ENCODE measurements around the gene ZNF827.
A peak's percentile ranks its signal among the peaks of the same experiment; 100 is the strongest.
"Not testable (repeated sequence)": the region's sequence is repeated elsewhere in the genome, so short reads cannot be mapped to it uniquely, and the experiment has no call there.

The ZNF827 gene

DNA sequence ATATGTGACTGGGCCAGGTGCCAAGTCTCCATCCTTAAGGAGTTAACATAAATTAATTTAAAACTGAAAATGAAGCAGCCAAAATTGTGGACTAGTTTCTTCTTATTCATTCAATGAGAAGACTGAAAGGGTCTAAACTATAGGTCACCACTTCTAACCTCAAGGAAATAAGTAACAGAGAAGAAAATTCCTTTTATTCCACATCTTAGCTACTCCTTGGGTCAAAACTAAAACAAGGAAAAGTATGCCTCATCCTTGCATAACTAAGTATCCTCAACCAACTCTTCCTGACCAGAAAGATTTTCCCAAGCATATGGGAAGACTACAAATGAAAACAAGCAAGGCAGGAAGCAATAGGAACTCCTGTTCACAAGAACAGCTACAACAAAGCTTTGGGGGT, 71.2 kb downstream of the ZNF827 start:
- DNase-seq, result no peak

DNA sequence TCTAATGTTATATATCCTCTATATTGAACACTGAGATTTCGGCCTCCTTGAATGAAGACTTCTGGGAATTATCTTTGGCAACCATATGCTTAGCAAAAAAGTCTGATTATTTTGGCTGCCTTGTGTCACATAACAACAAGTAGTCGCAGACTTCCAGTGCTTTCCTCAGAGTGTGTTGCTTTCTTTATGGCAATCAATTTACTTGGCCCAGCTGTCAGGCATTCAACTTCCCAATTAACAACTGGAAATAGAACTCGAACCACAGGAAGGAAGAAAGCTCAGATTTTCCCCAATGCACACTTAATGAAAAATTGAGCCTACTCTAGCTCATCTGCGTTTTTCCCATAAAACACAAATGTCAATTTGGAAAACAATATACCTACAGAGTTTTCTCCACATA, 71.6 kb downstream of the ZNF827 start:
- DNase-seq, result no peak

DNA sequence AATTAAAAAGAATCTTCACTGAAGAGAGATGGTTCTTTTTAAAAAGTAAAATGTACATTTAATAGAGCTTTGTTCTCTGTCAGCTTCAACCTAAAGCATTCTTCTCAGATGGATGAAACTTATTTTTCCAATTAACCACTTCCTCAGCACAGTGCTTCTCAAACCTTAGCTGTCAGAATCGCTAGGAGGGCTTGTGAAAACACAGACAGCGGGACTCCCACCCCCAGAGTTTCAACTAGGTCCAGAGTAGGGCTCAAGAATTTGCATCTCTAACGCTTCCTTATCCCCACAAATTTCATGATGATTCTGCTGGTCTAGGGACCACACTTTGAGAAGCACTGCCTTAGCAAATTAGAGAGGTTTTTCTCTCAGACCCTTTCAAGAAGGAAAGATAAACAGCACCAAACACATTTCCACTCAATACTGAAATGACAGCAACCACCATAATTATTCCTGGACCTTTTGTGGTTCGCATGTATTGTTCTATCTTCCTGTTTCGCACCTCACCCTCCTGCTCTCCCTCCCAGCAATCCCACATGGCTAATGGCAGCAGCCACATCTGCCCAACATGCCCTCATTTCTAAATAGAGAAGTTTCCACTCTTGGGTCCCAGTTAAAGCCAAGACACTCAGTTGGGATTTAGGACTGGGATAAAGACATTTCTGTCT, 73.2 kb downstream of the ZNF827 start:
- no peak for DNase-seq

DNA sequence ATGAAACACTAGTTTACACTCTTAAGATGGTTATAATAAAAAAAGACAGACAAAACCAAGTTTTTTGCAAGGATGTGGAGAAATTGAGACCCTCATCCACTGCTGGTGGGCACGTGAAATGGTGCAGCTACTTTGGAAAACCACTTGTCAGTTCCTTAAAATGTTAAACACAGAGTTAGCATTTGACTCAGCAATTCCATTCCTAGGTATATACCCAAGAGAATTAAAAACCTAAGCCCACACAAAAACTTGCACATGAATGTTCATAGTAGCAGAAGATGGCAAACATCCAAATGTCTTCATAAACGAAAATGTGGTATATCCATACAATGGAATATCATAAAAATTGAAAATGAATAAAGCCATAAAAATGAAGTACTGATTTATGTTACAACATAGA, 75.4 kb downstream of the ZNF827 start:
- no peak for DNase-seq

DNA sequence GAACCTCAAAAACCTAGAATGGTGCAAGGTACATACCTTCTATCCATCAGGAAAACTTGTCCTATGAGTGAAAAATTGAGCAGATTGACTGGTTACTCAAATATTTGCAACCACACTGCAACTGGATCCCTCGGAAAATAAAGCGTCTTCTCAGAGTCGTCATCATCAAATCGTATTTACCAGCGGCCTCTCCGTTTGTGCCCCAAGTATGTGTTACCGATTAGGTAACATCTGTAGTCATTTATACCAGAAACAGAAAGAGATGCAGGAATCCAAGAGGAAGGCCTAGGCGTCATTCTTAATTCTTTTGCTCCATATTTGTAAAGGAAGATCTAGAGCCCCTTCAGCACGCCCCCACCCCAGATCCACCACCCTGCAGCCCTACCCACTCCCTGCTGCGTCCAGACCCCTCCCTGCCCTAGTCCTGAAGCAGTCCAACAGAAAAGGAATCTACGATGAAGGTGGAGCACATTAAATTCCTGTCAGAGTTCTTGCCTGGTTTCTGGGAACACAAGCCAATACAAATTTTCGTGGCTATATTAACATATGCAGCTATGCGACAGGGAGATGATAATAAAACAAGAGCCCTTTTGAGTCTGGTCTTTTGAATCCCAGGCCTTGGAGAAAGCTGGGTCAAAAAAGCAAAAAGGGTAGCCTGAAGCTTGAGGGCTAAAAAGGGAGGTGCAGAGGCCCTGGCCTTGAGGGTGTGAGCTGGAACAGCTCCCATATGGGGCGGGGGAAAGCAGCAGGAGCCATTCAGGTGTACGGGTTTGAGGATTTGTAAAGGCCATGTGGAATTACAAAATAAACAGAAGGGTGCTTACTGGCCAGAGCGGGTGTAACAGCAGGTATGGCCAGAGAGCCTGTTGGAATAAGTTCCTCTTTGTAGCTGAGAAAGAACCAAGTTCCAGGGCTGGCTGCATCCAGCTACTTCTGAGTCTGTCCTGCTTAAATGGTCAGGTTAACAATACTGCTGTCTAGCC, 77.0 kb downstream of the ZNF827 start:
- DNase-seq, result no peak

GRCh38 chr4:145860897-145861296, 77.7 kb downstream of the ZNF827 start:
- DNase-seq, result no peak

DNA sequence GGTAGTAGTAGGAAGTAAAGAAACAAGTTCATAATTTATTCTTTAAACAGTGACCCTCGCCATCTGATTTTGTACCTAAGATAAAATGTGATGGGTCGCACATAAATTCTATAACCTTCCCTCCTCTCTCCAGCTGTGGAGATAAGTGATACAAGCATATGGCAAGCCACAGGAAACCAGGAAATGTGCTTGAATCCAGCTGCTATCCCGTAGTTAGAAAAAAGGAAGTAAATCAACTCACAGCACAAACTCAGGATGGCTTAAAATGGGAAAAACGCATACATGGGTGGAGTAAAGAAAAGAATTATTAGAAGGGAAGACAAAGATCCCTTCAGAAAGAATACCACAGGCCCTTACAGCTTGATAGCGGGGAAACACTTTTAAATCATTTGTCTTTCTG, 78.2 kb downstream of the ZNF827 start:
- no peak for DNase-seq

DNA sequence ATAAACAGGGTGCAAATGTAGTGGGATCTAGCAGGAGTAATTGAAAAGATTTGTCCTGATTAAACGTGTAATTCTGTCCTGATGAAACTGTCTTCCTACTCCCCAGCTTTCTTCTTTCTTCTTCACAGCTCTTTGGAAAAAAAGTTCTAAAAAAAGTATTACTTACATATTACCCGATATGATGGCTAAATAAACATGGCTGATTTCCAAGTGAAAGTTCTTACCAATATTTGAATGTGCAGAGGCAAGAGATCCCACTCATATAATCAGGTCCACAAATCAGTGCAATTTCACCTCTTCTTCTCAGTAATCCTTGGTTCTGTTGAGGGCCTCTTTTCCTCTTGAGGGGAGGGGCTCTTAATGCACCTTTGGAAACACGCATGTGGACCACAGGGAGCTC, 78.7 kb downstream of the ZNF827 start:
- no peak for DNase-seq

- no peak for DNase-seq
Observed at GRCh38 chr4:145859426-145859825, 79.2 kb downstream of the ZNF827 start.

DNA sequence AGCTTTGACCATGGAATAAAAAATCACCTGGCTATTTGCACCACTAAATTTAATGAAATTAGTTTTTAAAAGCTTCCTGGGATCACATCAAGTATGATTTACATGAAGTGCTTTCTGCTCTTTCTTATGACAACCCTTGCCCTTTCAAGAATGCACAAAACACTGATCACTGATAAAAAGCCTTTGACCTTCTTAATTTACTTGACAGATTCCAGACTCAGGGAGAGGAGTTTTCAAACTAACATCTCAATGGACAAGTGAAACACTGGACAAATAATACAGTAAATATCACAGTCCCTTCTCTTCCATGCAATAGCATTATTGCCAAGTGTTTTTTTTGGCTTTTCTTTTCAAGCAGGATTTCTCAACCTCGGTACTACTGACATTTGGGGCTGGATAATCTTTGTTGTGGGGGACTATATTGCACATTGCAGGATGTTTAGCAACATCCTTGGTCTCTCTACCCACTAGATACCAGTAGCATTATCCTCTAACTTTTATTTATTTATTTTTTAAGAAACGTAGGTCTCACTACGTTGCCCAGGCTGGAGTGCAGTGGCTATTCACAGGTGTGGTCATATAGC, 86.3 kb downstream of the ZNF827 start:
- DNase-seq, result no peak

GRCh38 chr4:145851511-145852201, 87.0 kb downstream of the ZNF827 start:
- DNase-seq, result peak in 4 of 51 donors; percentile 0 to 14 (median 4)

GRCh38 chr4:145847764-145848163, 90.9 kb downstream of the ZNF827 start:
- peak in 14 of 51 donors; percentile 3 to 49 (median 14) for DNase-seq

GRCh38 chr4:145845118-145845517, 93.5 kb downstream of the ZNF827 start:
- DNase-seq, result no peak

DNA sequence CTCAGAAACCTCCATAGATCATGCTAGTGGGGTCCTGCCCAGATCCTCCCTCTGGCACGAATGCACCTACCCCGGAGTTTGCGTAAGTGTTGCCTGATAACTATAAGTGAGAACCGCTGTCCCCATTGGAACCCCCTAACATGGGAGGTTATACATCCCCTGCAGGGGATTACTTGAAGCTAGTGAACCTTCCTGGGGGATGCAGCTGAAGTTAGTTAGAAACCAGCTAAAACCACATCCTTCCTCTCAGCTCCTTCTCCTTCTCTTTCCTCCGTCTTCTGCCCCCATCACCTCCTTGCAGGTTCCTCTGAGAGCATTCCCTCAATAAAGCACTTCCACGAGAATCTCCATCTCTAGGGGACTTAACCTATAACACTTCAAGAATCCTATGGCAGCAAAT, 95.0 kb downstream of the ZNF827 start:
- no peak for DNase-seq

- DNase-seq, result no peak
Observed at GRCh38 chr4:145843148-145843547, 95.5 kb downstream of the ZNF827 start.

GRCh38 chr4:145842224-145842887, 96.3 kb downstream of the ZNF827 start:
- no peak for DNase-seq

DNA sequence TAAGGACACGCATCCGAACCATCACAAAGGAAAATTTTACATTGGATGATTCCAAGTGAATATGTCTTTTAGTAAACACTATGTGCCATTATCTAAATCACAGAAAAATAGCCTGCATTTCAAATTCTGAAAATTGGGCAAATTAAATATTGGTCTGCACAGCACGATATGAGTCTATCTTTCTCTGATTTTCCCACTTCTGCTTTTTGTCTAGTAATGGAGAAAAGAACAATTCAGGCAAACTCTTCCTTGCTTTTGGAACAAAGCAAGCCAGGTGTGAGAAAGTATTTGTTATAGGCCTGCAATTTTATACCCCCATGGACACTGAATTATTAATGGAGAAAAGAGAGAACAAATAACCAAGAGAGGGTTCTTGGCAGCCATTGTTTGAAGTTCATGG, 97.8 kb downstream of the ZNF827 start:
- DNase-seq, result no peak

- DNase-seq, result peak in 4 of 51 donors; percentile 2 to 52 (median 9)
Observed at GRCh38 chr4:145840162-145840768, 98.4 kb downstream of the ZNF827 start.

GRCh38 chr4:145839151-145839550, 99.5 kb downstream of the ZNF827 start:
- DNase-seq, result peak in 39 of 51 donors; percentile 2 to 73 (median 27)

GRCh38 chr4:145832384-145832783, 106.2 kb downstream of the ZNF827 start:
- not testable (repeated sequence) for DNase-seq

GRCh38 chr4:145830699-145831098, 107.9 kb downstream of the ZNF827 start:
- no peak for DNase-seq
